SU-DHL-6 (cell line): ENCODE data around the gene EFCAB12.

Experiments used
- CTCF ChIP-seq: fragments of 200-600 bp; sonication (generic); IDR thresholded peaks from one replicate; pipeline ENCODE4 v1.5.1; 2017; ENCODE audit warnings: antibody characterized with exemption, mild to moderate bottlenecking, low read length, moderate library complexity; ENCODE audit not compliant: insufficient read depth, poor library complexity, severe bottlenecking
- EZH2phosphoT487 ChIP-seq: fragments of 200-600 bp; sonication (generic), shearing (Covaris generic); conservative IDR thresholded peaks from 2 replicates; pipeline ENCODE4 v1.6.1; 2018; ENCODE audit warnings: mild to moderate bottlenecking, antibody characterized with exemption, low read length, moderate library complexity, mixed read lengths

DNA sequence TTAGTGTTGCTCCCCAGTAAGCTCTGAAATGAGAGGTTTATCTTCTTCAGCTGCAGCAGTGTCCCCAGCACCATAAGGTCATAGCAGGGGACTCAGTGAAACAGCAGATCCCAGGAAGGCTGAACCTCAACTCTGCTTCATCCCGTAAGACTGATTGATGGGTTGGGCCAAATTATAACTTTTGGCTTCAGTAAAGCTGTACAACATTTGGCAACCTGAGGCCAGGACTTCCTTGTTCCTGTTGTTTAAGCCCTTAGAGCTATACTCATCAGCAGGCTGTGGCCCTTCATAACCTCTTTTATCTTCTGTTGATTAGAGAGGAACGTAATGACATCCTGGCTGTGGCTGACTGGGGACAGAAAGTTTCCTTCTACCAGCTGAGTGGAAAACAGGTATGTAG, 40.6 kb upstream of the EFCAB12 start:
- TF ChIP-seq CTCF (no peak), EZH2phosphoT487 (no peak)
